HL-60 (cell line): ENCODE results near the gene POLK.

Experiments
- DNase-seq, 2 experiments: peaks; one replicate each; pipeline ENCODE4 v3.0.0-alpha.2; 2010 to 2020; ENCODE audit warnings: low read depth in 1 of 2, low spot score in 1 of 2
- H3K27ac ChIP-seq: fragments of 250-450 bp; sonication (Bioruptor Pico); replicated peaks from 2 replicates; pipeline ENCODE4 v1.5.1; 2020; ENCODE audit warnings: mild to moderate bottlenecking, moderate library complexity
- H3K27me3 ChIP-seq: fragments of 250-450 bp; sonication (Bioruptor Pico); 2 replicates; pipeline ENCODE4 v1.5.1; 2021; ENCODE audit warnings: mild to moderate bottlenecking, moderate library complexity; ENCODE audit not compliant: insufficient read depth, poor library complexity, severe bottlenecking
- H3K4me3 ChIP-seq: replicated peaks from 2 replicates; pipeline ENCODE4 v1.5.1; 2011; ENCODE audit warnings: mild to moderate bottlenecking, control low read depth, low read length; ENCODE audit not compliant: insufficient read depth
- GABPA ChIP-seq: IDR thresholded peaks from 2 replicates; pipeline ENCODE4 v1.6.1; 2012; ENCODE audit warnings: low read depth
- POLR2AphosphoS5 ChIP-seq: IDR thresholded peaks from 2 replicates; pipeline ENCODE4 v1.6.1; 2012; ENCODE audit warnings: low read depth
- REST ChIP-seq: IDR thresholded peaks from 2 replicates; pipeline ENCODE4 v1.6.1; 2012; ENCODE audit warnings: low read depth; ENCODE audit not compliant: insufficient replicate concordance
- SPI1 ChIP-seq: IDR thresholded peaks from 2 replicates; pipeline ENCODE4 v1.6.1; 2012; ENCODE audit warnings: low read depth, mild to moderate bottlenecking, borderline replicate concordance
- TF ChIP-seq, protein P1 (sequence below): IDR thresholded peaks from one replicate; pipeline ENCODE4 v1.5.1; 2011; ENCODE audit warnings: low read length, control low read depth, inconsistent platforms; ENCODE audit not compliant: insufficient read depth

Gene POLK

DNA sequence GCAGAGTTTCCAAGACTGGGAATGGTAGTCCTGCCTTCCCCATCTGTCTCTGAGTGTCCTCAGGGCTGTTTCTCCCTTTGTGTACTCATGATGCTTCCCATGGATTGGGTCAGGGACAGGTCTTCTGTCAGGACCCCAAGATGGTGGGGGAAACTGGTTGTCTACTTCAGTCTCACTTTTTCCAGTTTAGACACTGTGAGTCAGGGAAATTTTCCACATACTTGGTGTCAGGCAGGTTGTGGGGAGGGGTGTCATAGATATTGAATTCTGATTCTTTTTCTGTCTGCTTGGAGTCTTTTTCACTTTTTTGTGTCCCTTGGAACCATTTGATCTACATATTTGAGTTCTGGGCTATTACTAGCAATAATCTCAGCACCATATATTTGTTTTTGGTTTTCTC, 10.3 kb downstream of the POLK start:
- Histone ChIP-seq H3K27me3 (no peaks in the 10 kb centered on the region), H3K4me3 (no peak overlapping the region), H3K27ac (no peak overlapping the region)
- DNase-seq = no peak
- TF ChIP-seq REST (no peak), POLR2AphosphoS5 (no peak)
- TF ChIP-seq, protein P1, sequence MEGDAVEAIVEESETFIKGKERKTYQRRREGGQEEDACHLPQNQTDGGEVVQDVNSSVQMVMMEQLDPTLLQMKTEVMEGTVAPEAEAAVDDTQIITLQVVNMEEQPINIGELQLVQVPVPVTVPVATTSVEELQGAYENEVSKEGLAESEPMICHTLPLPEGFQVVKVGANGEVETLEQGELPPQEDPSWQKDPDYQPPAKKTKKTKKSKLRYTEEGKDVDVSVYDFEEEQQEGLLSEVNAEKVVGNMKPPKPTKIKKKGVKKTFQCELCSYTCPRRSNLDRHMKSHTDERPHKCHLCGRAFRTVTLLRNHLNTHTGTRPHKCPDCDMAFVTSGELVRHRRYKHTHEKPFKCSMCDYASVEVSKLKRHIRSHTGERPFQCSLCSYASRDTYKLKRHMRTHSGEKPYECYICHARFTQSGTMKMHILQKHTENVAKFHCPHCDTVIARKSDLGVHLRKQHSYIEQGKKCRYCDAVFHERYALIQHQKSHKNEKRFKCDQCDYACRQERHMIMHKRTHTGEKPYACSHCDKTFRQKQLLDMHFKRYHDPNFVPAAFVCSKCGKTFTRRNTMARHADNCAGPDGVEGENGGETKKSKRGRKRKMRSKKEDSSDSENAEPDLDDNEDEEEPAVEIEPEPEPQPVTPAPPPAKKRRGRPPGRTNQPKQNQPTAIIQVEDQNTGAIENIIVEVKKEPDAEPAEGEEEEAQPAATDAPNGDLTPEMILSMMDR = no peak

GRCh38 chr5:75522542-75522941, 10.9 kb downstream of the POLK start:
- no peaks in the 10 kb centered on the region for H3K27me3 ChIP-seq
- H3K27ac ChIP-seq = no peak overlapping the region
- no peak for DNase-seq
- TF ChIP-seq, protein P1 = no peak
- no peak for TF ChIP-seq SPI1
- TF ChIP-seq GABPA = no peak
- TF ChIP-seq REST = no peak
- TF ChIP-seq POLR2AphosphoS5 = no peak
- H3K4me3 ChIP-seq = no peak overlapping the region

DNA sequence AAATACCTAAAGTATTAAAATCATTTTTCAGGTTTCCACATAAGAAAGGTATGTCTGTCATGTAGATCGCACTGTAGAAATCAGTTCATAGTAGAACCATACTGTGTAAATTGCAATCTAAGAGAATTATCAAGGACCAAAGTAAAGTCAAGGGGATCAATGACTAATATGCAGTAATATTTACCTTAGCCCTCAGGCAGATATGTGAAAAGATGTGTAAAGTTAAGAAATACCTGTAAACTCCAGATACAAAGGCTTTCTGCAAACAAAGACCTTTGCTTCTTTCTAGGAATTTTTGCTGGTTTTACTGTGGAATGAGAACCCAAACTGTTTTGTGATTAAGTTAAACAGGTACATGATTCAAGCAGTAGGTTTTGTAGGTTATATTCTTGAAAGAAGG, 11.6 kb downstream of the POLK start:
- no peak for DNase-seq
- Histone ChIP-seq H3K27ac (no peak overlapping the region), H3K4me3 (no peak overlapping the region)

More for the DNA sequence above, 11.6 kb downstream of the POLK start:
- TF ChIP-seq SPI1 (no peak), REST (no peak), GABPA (no peak), POLR2AphosphoS5 (no peak)
- TF ChIP-seq, protein P1 = no peak
- H3K27me3 ChIP-seq = no peaks in the 10 kb centered on the region
